ENCODE data around the gene NCAPH2.
A peak's percentile ranks its signal among the peaks of the same experiment; 100 is the strongest.

DNA sequence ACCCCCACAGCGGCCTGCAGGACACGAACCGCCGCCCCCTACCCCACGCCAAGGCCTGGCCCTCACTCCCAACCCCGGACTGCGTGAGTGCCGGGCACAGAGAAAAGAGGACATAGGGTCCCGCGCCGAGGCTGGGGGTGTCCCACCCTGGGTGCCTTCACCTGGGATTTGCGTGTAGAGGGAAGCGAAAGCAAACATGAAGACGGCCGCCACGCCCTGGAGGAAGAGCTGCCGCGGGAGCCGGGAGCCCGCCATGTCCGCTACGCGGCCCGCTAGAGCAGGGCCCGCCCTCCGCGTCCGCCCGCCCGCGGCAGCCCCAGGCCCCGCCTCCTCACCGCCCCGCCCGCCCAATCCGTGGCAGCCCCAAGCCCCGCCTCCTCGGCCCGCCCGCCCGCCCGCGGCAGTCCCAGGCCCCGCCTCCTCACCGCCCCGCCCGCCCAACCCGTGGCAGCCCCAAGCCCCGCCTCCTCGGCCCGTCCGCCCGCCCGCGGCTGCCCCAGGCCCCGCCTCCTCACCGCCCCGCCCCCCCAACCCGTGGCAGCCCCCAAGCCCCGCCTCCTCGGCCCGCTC lies 518 bp upstream of the NCAPH2 start, which contains the start of gene LMF2:
- peak in 2 of 3 donors; percentile 24 to 48 for TF ChIP-seq POLR2A (IDR thresholded peaks at IDR 0.05)
- TF ChIP-seq, protein P1, sequence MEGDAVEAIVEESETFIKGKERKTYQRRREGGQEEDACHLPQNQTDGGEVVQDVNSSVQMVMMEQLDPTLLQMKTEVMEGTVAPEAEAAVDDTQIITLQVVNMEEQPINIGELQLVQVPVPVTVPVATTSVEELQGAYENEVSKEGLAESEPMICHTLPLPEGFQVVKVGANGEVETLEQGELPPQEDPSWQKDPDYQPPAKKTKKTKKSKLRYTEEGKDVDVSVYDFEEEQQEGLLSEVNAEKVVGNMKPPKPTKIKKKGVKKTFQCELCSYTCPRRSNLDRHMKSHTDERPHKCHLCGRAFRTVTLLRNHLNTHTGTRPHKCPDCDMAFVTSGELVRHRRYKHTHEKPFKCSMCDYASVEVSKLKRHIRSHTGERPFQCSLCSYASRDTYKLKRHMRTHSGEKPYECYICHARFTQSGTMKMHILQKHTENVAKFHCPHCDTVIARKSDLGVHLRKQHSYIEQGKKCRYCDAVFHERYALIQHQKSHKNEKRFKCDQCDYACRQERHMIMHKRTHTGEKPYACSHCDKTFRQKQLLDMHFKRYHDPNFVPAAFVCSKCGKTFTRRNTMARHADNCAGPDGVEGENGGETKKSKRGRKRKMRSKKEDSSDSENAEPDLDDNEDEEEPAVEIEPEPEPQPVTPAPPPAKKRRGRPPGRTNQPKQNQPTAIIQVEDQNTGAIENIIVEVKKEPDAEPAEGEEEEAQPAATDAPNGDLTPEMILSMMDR (IDR thresholded peaks at IDR 0.05), result no peak
